Neuron (in vitro differentiated cells): Measurements from ENCODE around the gene LRP11.
"Not testable (repeated sequence)": the region's sequence is repeated elsewhere in the genome, so short reads cannot be mapped to it uniquely, and the experiment has no call there.

Source experiments
- H2AFZ ChIP-seq: one replicate; pipeline ENCODE4 v1.6.1; 2013; ENCODE audit warnings: low read depth, mild to moderate bottlenecking, inconsistent platforms, low read length, moderate library complexity
- H3K27me3 ChIP-seq: one replicate; pipeline ENCODE4 v1.6.1; 2013; ENCODE audit warnings: low read length; ENCODE audit not compliant: insufficient read depth
- H3K36me3 ChIP-seq: one replicate; pipeline ENCODE4 v1.6.1; 2013; ENCODE audit warnings: low read length; ENCODE audit not compliant: insufficient read depth
- H3K4me1 ChIP-seq: one replicate; pipeline ENCODE4 v1.6.1; 2013; ENCODE audit warnings: low read length; ENCODE audit not compliant: insufficient read depth
- H3K4me3 ChIP-seq: 2 replicates; pipeline ENCODE4 v1.5.1; 2013; ENCODE audit warnings: mild to moderate bottlenecking, low read length, moderate library complexity
- H3K9me3 ChIP-seq: one replicate; pipeline ENCODE4 v1.6.1; 2013; ENCODE audit warnings: low read length

The LRP11 gene

DNA sequence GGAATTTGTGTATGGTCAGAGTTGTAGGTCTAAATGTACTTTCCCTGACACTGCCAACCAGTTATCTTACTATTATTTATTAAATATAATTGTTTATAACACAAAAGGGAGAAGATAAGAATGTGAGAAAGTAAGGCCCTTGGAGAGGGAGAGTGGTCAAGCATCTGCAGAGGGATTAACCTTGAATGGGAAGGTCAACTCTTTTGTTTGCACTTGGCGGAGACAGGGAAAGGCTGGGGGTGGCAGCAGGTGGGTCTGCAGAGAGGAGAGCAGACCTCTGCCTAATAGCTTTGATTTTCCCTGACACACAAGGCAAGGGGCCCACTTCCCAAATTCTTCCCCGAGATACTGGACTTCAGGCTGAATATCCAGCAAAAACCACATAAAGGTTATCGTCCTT, 4.2 kb downstream of the LRP11 start:
- Histone ChIP-seq H3K27me3 (no peaks in the 10 kb centered on the region), H3K36me3 (no peaks in the 10 kb centered on the region), H3K4me1 (peaks cover 33% of the 10 kb centered on the region), H3K4me3 (no peak overlapping the region), H2AFZ (no peak overlapping the region), H3K9me3 (no peaks in the 10 kb centered on the region)

GRCh38 chr6:149859368-149859767, 4.8 kb downstream of the LRP11 start:
- Histone ChIP-seq H3K27me3 (no peaks in the 10 kb centered on the region), H3K36me3 (no peaks in the 10 kb centered on the region), H3K4me3 (no peak overlapping the region), H3K9me3 (no peaks in the 10 kb centered on the region), H3K4me1 (peaks cover 38% of the 10 kb centered on the region), H2AFZ (no peak overlapping the region)

DNA sequence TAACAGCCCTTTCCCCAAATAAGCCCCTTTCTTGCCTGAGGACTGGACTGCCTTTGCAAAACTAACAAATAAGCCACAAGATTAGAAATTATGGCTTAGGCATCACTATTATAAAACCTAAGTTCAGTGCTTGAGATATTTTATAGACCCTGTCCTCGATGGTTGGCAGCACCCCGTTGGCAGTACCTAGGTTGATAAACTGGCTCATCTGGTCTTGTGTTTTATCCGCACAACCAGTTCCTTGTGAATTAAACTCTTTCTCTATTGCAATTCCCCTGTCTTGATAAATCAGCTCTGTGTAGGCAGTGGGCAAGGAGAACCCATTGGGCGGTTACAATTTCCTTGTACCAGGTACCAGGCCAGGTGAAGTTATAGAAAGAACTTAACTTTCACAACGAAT, 6.6 kb downstream of the LRP11 start:
- no peaks in the 10 kb centered on the region for H3K9me3 ChIP-seq
- no peaks in the 10 kb centered on the region for H3K27me3 ChIP-seq
- H2AFZ ChIP-seq = no peak overlapping the region
- H3K4me3 ChIP-seq = no peak overlapping the region
- peaks cover 34% of the 10 kb centered on the region for H3K4me1 ChIP-seq
- peaks cover 3% of the 10 kb centered on the region for H3K36me3 ChIP-seq

DNA sequence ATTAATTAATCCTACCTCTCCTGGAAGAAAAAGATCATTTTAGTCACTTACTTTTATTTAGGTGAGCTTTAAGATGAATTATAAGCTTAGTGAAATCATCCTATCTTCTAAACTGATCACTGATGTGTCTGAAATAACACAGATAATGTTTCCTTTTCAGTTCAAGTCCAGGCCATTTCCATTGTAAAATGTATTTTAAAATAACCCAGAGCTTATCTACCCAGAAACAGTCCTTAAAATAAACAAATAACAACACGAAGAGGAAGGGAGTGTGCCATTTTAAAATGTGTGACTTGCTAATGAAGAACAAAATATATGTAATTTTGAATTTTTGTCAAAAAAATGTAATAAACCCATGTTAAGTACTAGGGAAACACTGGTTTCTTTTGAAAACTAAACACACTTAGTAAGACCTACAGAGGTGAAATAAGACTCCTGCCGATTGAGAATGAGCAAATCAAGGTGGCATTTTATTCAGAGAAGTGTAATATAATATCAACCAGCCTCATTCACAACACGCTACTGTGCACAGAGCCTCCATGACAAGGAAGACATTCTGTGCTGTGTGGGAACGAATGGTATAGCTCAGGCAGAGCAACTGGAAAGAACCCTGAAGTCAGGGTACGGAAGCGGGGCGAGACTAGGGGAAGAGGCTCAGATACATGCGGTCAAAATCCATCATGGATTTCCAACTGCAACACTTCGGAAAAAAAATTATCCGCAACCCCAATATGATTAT, 7.7 kb downstream of the LRP11 start:
- Histone ChIP-seq H3K4me1 (peaks cover 25% of the 10 kb centered on the region), H3K4me3 (no peak overlapping the region), H3K9me3 (no peaks in the 10 kb centered on the region), H3K36me3 (peaks cover 8% of the 10 kb centered on the region), H3K27me3 (no peaks in the 10 kb centered on the region), H2AFZ (no peak overlapping the region)

DNA sequence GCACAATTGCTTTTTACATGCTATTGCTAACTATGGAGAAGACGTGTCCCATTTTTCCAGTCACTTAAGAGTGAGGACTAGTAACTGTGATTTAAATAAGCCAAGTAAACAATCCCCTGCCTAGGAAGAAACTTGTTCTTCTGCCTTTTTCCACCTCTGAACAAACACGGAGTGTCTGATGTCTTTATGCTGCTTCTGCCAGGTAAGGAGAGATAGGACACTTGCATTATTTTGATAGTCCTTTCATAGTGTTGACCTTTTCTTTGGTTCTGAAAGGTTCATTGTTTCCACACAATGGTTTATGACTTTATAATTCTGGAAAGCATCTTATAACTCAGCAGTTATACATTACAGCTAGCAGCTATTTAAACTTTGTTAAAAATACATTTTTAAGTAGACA, 8.4 kb downstream of the LRP11 start:
- Histone ChIP-seq H3K4me3 (no peak overlapping the region), H3K4me1 (peaks cover 25% of the 10 kb centered on the region), H3K36me3 (peaks cover 14% of the 10 kb centered on the region), H2AFZ (no peak overlapping the region), H3K9me3 (no peaks in the 10 kb centered on the region), H3K27me3 (no peaks in the 10 kb centered on the region)

GRCh38 chr6:149855040-149855654, 9.0 kb downstream of the LRP11 start:
- Histone ChIP-seq H3K27me3 (no peaks in the 10 kb centered on the region), H3K36me3 (peaks cover 14% of the 10 kb centered on the region), H2AFZ (no peak overlapping the region), H3K4me3 (no peak overlapping the region), H3K9me3 (no peaks in the 10 kb centered on the region), H3K4me1 (peaks cover 20% of the 10 kb centered on the region)

DNA sequence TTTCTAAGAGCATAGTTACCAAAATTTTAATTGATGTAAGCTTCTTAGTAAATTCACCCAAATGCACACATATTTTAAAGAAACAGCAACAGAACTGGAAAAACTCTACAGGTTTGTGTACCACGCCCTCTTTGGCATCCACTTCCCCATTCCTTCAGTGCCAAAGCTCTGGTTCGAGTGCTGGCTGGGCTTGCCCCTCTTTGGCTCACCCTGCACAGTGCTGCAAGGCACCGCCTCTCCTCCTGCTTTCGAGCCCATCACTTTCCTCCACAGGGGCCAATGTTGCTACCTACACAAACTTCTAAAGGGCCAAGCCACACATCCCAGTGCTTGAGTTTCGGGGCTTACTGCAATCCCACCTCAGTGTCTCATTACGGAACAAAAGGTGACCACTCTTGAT, 9.6 kb downstream of the LRP11 start:
- peaks cover 16% of the 10 kb centered on the region for H3K4me1 ChIP-seq

GRCh38 chr6:149854017-149854416, 10.1 kb downstream of the LRP11 start:
- not testable (repeated sequence) for H2AFZ ChIP-seq, H3K9me3 ChIP-seq, H3K4me3 ChIP-seq, H3K27me3 ChIP-seq
- peaks cover 15% of the 10 kb centered on the region for H3K4me1 ChIP-seq
- H3K36me3 ChIP-seq = peaks cover 14% of the 10 kb centered on the region

More for the DNA sequence above, 9.6 kb downstream of the LRP11 start:
- Histone ChIP-seq H3K9me3 (no peaks in the 10 kb centered on the region), H3K4me3 (no peak overlapping the region), H2AFZ (no peak overlapping the region), H3K27me3 (no peaks in the 10 kb centered on the region), H3K36me3 (peaks cover 14% of the 10 kb centered on the region)

GRCh38 chr6:149852881-149853280, 11.3 kb downstream of the LRP11 start:
- H3K9me3 ChIP-seq = no peaks in the 10 kb centered on the region
- H3K4me3 ChIP-seq = no peak overlapping the region
- H3K36me3 ChIP-seq = peaks cover 21% of the 10 kb centered on the region
- H2AFZ ChIP-seq = no peak overlapping the region
- H3K4me1 ChIP-seq = peaks cover 15% of the 10 kb centered on the region
- H3K27me3 ChIP-seq = no peaks in the 10 kb centered on the region

DNA sequence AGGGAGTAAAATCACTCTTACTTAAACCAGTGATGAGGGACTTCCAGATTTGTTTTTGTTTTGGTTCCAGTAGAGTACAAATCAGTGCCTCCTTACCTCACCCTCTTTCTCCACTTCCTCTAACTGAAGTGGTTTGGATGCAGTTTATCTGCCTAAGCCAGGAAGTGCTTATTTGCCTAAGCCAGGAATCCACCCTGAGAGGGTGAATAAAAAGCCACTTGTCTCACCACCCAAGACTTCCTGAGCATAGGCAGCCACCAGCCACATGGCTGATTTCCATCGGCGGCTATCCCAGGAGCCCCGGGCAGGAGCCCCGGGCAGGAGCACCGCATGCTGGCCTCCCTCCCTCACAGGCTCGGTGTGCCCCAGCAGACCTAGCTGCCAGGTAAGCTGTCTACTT, 12.0 kb downstream of the LRP11 start:
- H3K4me3 ChIP-seq = no peak overlapping the region
- H3K4me1 ChIP-seq = peaks cover 15% of the 10 kb centered on the region
- no peaks in the 10 kb centered on the region for H3K27me3 ChIP-seq
- no peaks in the 10 kb centered on the region for H3K9me3 ChIP-seq
- peaks cover 21% of the 10 kb centered on the region for H3K36me3 ChIP-seq
- H2AFZ ChIP-seq = no peak overlapping the region

DNA sequence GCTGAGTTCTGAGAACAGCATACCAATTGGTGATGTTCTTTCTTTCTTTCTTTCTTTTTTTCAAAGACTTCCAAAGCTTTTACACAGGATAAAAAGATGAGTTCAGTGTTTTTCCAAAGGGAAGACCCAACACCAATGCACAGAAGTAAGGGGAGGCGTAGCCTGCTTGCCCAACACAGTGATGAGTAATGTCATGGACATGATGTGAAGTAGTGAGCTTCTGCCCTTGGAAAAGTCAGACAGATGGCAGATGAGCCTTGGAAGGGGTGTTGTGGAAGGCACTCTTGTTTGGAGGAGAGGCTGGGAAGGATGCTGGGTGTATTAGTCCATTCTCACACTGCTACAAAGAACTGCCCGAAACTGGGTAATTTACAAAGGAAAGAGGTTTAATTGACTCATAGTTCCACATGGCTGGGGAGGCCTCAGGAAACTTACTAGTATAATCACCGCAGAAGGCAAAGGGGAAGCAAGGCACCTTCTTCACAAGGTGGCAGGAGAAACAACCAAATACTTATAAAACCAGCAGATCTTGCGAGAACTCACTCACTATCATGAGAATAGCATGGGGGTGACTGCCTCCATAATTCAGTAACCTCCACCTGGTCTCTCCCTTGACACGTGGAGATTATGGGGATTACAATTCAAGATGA, 12.6 kb downstream of the LRP11 start:
- Histone ChIP-seq H3K36me3 (peaks cover 21% of the 10 kb centered on the region), H3K27me3 (no peaks in the 10 kb centered on the region), H2AFZ (no peak overlapping the region), H3K9me3 (no peaks in the 10 kb centered on the region), H3K4me1 (peaks cover 15% of the 10 kb centered on the region), H3K4me3 (no peak overlapping the region)

DNA sequence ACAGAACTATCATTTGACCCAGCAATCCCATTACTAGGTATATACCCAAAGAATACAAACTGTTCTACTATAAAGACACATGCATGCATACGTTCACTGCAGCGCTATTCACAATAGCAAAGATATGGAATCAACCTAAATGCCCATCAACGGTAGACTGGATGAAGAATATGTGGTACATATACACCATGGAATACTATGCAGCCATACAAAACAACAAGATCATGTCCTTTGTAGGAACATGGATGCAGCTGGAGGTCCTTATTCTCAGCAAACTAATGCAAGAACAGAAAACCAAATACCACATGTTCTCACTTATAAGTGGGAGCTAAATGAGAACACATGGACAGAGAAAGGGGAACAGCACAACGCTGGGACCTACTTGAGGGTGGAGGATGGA, 15.8 kb downstream of the LRP11 start:
- not testable (repeated sequence) for H3K4me1 ChIP-seq, H2AFZ ChIP-seq, H3K27me3 ChIP-seq, H3K4me3 ChIP-seq, H3K9me3 ChIP-seq
- peaks cover 21% of the 10 kb centered on the region for H3K36me3 ChIP-seq

GRCh38 chr6:149847939-149848267, 16.3 kb downstream of the LRP11 start:
- Histone ChIP-seq H3K27me3 (no peaks in the 10 kb centered on the region), H3K4me3 (no peak overlapping the region), H3K4me1 (no peaks in the 10 kb centered on the region), H2AFZ (no peak overlapping the region), H3K9me3 (no peaks in the 10 kb centered on the region), H3K36me3 (peaks cover 21% of the 10 kb centered on the region)
